IPS-NIHi7 (cell line): ENCODE measurements around the gene DENND1B.

Experiments used
- DNase-seq: peaks from one replicate; pipeline ENCODE4 v3.0.0; 2012; ENCODE audit warnings: mixed read lengths; ENCODE audit errors: extremely low spot score

DENND1B gene

GRCh38 chr1:197775282-197776262 is at the start of gene DENND1B:
Gene DENND1B, minus strand, starts transcription at chr1:197775480. Its CDS starts 325 bp downstream, at chr1:197775155.
- DNase-seq, result peak; percentile 65

- no peak for DNase-seq
Measured at GRCh38 chr1:197814306-197814705, 39.0 kb upstream of the DENND1B start.

GRCh38 chr1:197813741-197814140 is 38.5 kb upstream of the DENND1B start:
- DNase-seq, result no peak

- DNase-seq, result no peak
Measured at GRCh38 chr1:197811769-197812168, 36.5 kb upstream of the DENND1B start.

- peak; percentile 31 for DNase-seq
Measured at GRCh38 chr1:197810812-197811211, 35.5 kb upstream of the DENND1B start.

GRCh38 chr1:197808880-197809279 is 33.6 kb upstream of the DENND1B start:
- DNase-seq, result no peak

- no peak for DNase-seq
Measured at GRCh38 chr1:197807739-197808453, 32.6 kb upstream of the DENND1B start.

- DNase-seq, result no peak
Measured at GRCh38 chr1:197807216-197807615, 31.9 kb upstream of the DENND1B start.

- no peak for DNase-seq
Measured at GRCh38 chr1:197806718-197807117, 31.4 kb upstream of the DENND1B start.

GRCh38 chr1:197801684-197802083 is 26.4 kb upstream of the DENND1B start:
- no peak for DNase-seq

GRCh38 chr1:197801111-197801482 is 25.8 kb upstream of the DENND1B start:
- DNase-seq, result no peak

- no peak for DNase-seq
Measured at GRCh38 chr1:197800379-197801110, 25.3 kb upstream of the DENND1B start.

- DNase-seq, result peak; percentile 42
Measured at GRCh38 chr1:197799271-197799670, 24.0 kb upstream of the DENND1B start.

- no peak for DNase-seq
Measured at GRCh38 chr1:197798492-197798891, 23.2 kb upstream of the DENND1B start.

- no peak for DNase-seq
Measured at GRCh38 chr1:197797010-197797409, 21.7 kb upstream of the DENND1B start.

GRCh38 chr1:197788741-197789739 is 13.8 kb upstream of the DENND1B start:
- DNase-seq, result no peak

GRCh38 chr1:197787623-197788536 is 12.6 kb upstream of the DENND1B start:
- DNase-seq, result no peak

GRCh38 chr1:197787056-197787455 is 11.8 kb upstream of the DENND1B start:
- no peak for DNase-seq

GRCh38 chr1:197786280-197786679 is 11.0 kb upstream of the DENND1B start:
- DNase-seq, result no peak

- DNase-seq, result no peak
Measured at GRCh38 chr1:197783510-197783948, 8.2 kb upstream of the DENND1B start.
